ENCODE results near the gene SLC13A3.

DNA sequence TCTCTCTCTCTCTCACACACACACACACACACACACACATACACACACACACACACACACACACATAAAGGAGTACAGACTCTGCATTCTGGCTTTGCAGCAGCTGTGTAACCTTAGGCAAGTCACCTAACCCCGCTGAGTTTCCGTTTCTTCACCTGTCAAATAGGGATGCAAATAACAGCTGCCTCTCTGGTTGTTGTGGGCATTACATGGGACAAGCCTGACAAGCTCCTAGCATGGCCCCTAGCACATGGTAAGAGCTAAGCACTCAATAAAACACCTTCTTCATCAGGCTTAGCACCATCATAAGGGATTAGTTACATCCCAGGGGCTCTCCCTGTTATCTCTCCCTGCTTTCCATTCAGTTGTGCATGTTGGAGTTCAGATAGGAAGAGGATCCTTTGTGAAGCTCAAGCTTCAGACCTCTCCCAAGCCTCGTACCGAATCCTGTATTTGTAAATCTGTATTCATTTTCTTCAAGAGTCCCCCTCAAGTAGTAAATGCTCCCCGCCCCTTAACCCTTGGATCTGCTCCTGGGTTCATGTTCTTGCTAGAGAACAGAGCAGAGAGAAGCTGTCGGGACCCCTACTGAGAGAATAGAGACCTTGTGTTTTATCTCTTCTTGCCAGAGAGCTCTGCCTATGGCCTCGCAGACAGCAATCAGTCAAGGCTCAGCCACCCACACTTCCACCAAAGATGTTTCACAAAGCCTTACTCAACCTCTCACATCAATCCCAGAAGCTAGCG, 2.2 kb downstream of the SLC13A3 start:
- TF ChIP-seq, protein P1, sequence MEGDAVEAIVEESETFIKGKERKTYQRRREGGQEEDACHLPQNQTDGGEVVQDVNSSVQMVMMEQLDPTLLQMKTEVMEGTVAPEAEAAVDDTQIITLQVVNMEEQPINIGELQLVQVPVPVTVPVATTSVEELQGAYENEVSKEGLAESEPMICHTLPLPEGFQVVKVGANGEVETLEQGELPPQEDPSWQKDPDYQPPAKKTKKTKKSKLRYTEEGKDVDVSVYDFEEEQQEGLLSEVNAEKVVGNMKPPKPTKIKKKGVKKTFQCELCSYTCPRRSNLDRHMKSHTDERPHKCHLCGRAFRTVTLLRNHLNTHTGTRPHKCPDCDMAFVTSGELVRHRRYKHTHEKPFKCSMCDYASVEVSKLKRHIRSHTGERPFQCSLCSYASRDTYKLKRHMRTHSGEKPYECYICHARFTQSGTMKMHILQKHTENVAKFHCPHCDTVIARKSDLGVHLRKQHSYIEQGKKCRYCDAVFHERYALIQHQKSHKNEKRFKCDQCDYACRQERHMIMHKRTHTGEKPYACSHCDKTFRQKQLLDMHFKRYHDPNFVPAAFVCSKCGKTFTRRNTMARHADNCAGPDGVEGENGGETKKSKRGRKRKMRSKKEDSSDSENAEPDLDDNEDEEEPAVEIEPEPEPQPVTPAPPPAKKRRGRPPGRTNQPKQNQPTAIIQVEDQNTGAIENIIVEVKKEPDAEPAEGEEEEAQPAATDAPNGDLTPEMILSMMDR (IDR thresholded peaks at IDR 0.05; ENCODE audit: low read depth, low read length, missing input control) = no peak
- TF ChIP-seq, protein P2, sequence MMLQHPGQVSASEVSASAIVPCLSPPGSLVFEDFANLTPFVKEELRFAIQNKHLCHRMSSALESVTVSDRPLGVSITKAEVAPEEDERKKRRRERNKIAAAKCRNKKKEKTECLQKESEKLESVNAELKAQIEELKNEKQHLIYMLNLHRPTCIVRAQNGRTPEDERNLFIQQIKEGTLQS (IDR thresholded peaks at IDR 0.05) = no peak
- TF ChIP-seq SP1 (IDR thresholded peaks at IDR 0.05) (no peak), NR2F2 (IDR thresholded peaks at IDR 0.05) (no peak)
- TF ChIP-seq, protein P3, sequence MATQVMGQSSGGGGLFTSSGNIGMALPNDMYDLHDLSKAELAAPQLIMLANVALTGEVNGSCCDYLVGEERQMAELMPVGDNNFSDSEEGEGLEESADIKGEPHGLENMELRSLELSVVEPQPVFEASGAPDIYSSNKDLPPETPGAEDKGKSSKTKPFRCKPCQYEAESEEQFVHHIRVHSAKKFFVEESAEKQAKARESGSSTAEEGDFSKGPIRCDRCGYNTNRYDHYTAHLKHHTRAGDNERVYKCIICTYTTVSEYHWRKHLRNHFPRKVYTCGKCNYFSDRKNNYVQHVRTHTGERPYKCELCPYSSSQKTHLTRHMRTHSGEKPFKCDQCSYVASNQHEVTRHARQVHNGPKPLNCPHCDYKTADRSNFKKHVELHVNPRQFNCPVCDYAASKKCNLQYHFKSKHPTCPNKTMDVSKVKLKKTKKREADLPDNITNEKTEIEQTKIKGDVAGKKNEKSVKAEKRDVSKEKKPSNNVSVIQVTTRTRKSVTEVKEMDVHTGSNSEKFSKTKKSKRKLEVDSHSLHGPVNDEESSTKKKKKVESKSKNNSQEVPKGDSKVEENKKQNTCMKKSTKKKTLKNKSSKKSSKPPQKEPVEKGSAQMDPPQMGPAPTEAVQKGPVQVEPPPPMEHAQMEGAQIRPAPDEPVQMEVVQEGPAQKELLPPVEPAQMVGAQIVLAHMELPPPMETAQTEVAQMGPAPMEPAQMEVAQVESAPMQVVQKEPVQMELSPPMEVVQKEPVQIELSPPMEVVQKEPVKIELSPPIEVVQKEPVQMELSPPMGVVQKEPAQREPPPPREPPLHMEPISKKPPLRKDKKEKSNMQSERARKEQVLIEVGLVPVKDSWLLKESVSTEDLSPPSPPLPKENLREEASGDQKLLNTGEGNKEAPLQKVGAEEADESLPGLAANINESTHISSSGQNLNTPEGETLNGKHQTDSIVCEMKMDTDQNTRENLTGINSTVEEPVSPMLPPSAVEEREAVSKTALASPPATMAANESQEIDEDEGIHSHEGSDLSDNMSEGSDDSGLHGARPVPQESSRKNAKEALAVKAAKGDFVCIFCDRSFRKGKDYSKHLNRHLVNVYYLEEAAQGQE (IDR thresholded peaks at IDR 0.05) = no peak
- TF ChIP-seq, protein P4, sequence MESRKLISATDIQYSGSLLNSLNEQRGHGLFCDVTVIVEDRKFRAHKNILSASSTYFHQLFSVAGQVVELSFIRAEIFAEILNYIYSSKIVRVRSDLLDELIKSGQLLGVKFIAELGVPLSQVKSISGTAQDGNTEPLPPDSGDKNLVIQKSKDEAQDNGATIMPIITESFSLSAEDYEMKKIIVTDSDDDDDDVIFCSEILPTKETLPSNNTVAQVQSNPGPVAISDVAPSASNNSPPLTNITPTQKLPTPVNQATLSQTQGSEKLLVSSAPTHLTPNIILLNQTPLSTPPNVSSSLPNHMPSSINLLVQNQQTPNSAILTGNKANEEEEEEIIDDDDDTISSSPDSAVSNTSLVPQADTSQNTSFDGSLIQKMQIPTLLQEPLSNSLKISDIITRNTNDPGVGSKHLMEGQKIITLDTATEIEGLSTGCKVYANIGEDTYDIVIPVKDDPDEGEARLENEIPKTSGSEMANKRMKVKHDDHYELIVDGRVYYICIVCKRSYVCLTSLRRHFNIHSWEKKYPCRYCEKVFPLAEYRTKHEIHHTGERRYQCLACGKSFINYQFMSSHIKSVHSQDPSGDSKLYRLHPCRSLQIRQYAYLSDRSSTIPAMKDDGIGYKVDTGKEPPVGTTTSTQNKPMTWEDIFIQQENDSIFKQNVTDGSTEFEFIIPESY (IDR thresholded peaks at IDR 0.05) = no peak

All from liver (tissue), 3 donors.